Loucy (cell line): ENCODE measurements around the gene HOXD4.

Source experiments
- H2AFZ ChIP-seq: fragments of 200-600 bp; sonication (generic); 2 replicates; pipeline ENCODE4 v1.6.0; 2016; ENCODE audit warnings: antibody characterized with exemption, mild to moderate bottlenecking, low read length, moderate library complexity
- H3F3A ChIP-seq: fragments of 200-600 bp; 2 replicates; pipeline ENCODE4 v1.6.0; 2016; ENCODE audit warnings: antibody characterized with exemption, low read depth, mild to moderate bottlenecking
- H3K27me3 ChIP-seq: fragments of 200-600 bp; sonication (generic); 2 replicates; pipeline ENCODE4 v1.6.1; 2014; ENCODE audit warnings: low read length, mild to moderate bottlenecking; ENCODE audit not compliant: insufficient read depth, poor library complexity, severe bottlenecking
- H3K36me3 ChIP-seq: fragments of 200-600 bp; sonication (generic); 2 replicates; pipeline ENCODE4 v1.6.1; 2016; ENCODE audit warnings: low read length; ENCODE audit not compliant: insufficient read depth
- H3K4me1 ChIP-seq: fragments of 200-600 bp; sonication (generic); 2 replicates; pipeline ENCODE4 v1.5.1; 2014; ENCODE audit warnings: low read length, mild to moderate bottlenecking; ENCODE audit not compliant: insufficient read depth, poor library complexity, severe bottlenecking
- H3K4me2 ChIP-seq: fragments of 200-600 bp; sonication (generic); 2 replicates; pipeline ENCODE4 v1.6.0; 2014; ENCODE audit warnings: antibody characterized with exemption, low read length, low read depth, mild to moderate bottlenecking; ENCODE audit not compliant: poor library complexity, severe bottlenecking
- H3K4me3 ChIP-seq: fragments of 200-600 bp; sonication (generic); 2 replicates; pipeline ENCODE4 v1.5.1; 2014; ENCODE audit warnings: low read length, mild to moderate bottlenecking, mixed read lengths; ENCODE audit not compliant: poor library complexity, severe bottlenecking
- H3K79me2 ChIP-seq: fragments of 200-600 bp; sonication (generic); 2 replicates; pipeline ENCODE4 v1.6.1; 2014; ENCODE audit warnings: low read length; ENCODE audit not compliant: insufficient read depth
- H3K9ac ChIP-seq: fragments of 200-600 bp; sonication (generic); 2 replicates; pipeline ENCODE4 v1.6.0; 2014; ENCODE audit warnings: mild to moderate bottlenecking, low read depth, low read length, moderate library complexity; ENCODE audit not compliant: poor library complexity, severe bottlenecking
- H3K9me2 ChIP-seq: fragments of 200-600 bp; sonication (generic); replicated peaks from 2 replicates; pipeline ENCODE4 v1.6.1; 2016; ENCODE audit warnings: low read depth, low read length, mixed read lengths
- H3K9me3 ChIP-seq: fragments of 200-600 bp; sonication (generic); 2 replicates; pipeline ENCODE4 v1.6.1; 2014; ENCODE audit warnings: mild to moderate bottlenecking, antibody characterized with exemption, low read length, low read depth; ENCODE audit not compliant: insufficient read depth
- H4K20me1 ChIP-seq: fragments of 200-600 bp; sonication (generic); 2 replicates; pipeline ENCODE4 v1.6.0; 2014; ENCODE audit warnings: antibody characterized with exemption, low read length, mild to moderate bottlenecking; ENCODE audit not compliant: insufficient read depth, poor library complexity, severe bottlenecking
- CTCF ChIP-seq: fragments of 200-600 bp; sonication (generic); conservative IDR thresholded peaks from 2 replicates; pipeline ENCODE4 v1.5.1; 2014; ENCODE audit warnings: mild to moderate bottlenecking, antibody characterized with exemption, low read length
- EZH2phosphoT487 ChIP-seq: fragments of 200-600 bp; IDR thresholded peaks from 2 replicates; pipeline ENCODE4 v1.6.1; 2018; ENCODE audit warnings: antibody characterized with exemption, mild to moderate bottlenecking, moderate library complexity, borderline replicate concordance

HOXD4 gene

GRCh38 chr2:176154576-176155252 is 3.4 kb downstream of the HOXD4 start:
- Histone ChIP-seq H2AFZ (no peak overlapping the region), H3K9me3 (no peaks in the 10 kb centered on the region), H3K27me3 (no peaks in the 10 kb centered on the region), H3K79me2 (no peaks in the 10 kb centered on the region), H3K4me3 (no peak overlapping the region), H3K4me1 (no peaks in the 10 kb centered on the region), H3K9me2 (no peaks in the 10 kb centered on the region), H4K20me1 (no peaks in the 10 kb centered on the region), H3K9ac (no peak overlapping the region), H3K36me3 (no peaks in the 10 kb centered on the region), H3F3A (no peaks in the 10 kb centered on the region), H3K4me2 (no peak overlapping the region)
- TF ChIP-seq EZH2phosphoT487 (no peak), CTCF (no peak)

GRCh38 chr2:176155356-176156044 is 4.2 kb downstream of the HOXD4 start:
- H3K9me2 ChIP-seq: no peaks in the 10 kb centered on the region
- no peak overlapping the region for H3K4me2 ChIP-seq
- no peaks in the 10 kb centered on the region for H3F3A ChIP-seq
- H3K27me3 ChIP-seq: no peaks in the 10 kb centered on the region
- H3K79me2 ChIP-seq: no peaks in the 10 kb centered on the region
- H3K9me3 ChIP-seq: no peaks in the 10 kb centered on the region
- TF ChIP-seq CTCF (no peak), EZH2phosphoT487 (no peak)
- no peaks in the 10 kb centered on the region for H4K20me1 ChIP-seq
- H3K4me1 ChIP-seq: no peaks in the 10 kb centered on the region
- no peak overlapping the region for H3K9ac ChIP-seq
- H2AFZ ChIP-seq: no peak overlapping the region
- no peaks in the 10 kb centered on the region for H3K36me3 ChIP-seq
- no peak overlapping the region for H3K4me3 ChIP-seq

GRCh38 chr2:176156301-176156806 is 5.0 kb downstream of the HOXD4 start:
- TF ChIP-seq CTCF (no peak), EZH2phosphoT487 (no peak)
- no peaks in the 10 kb centered on the region for H3K27me3 ChIP-seq
- no peaks in the 10 kb centered on the region for H3K79me2 ChIP-seq
- no peak overlapping the region for H3K4me2 ChIP-seq
- H3K9me3 ChIP-seq: no peaks in the 10 kb centered on the region
- H4K20me1 ChIP-seq: no peaks in the 10 kb centered on the region
- H3K4me3 ChIP-seq: no peak overlapping the region
- H3K36me3 ChIP-seq: no peaks in the 10 kb centered on the region
- no peak overlapping the region for H2AFZ ChIP-seq
- H3K9ac ChIP-seq: no peak overlapping the region
- H3K9me2 ChIP-seq: no peaks in the 10 kb centered on the region
- no peaks in the 10 kb centered on the region for H3K4me1 ChIP-seq
- no peaks in the 10 kb centered on the region for H3F3A ChIP-seq
